SH-SY5Y (cell line): ENCODE data around the gene KLHL28.

Experiments
- GATA2 ChIP-seq: IDR thresholded peaks from 2 replicates; pipeline ENCODE4 v1.6.1; 2011; ENCODE audit warnings: mild to moderate bottlenecking, low read depth, low read length
- GATA3 ChIP-seq: IDR thresholded peaks from 2 replicates; pipeline ENCODE4 v1.6.1; 2011; ENCODE audit warnings: low read depth, mild to moderate bottlenecking, low read length, moderate library complexity

The KLHL28 gene

GRCh38 chr14:44944107-44944506, 17.6 kb downstream of the KLHL28 start:
- no peak for TF ChIP-seq GATA2

GRCh38 chr14:44942436-44942835, 19.3 kb downstream of the KLHL28 start:
- TF ChIP-seq GATA2 (no peak), GATA3 (no peak)

GRCh38 chr14:44941591-44941990, 20.2 kb downstream of the KLHL28 start:
- TF ChIP-seq GATA2: no peak
- no peak for TF ChIP-seq GATA3

- no peak for TF ChIP-seq GATA2
- TF ChIP-seq GATA3: no peak
Observed at GRCh38 chr14:44940944-44941343, 20.8 kb downstream of the KLHL28 start.

- TF ChIP-seq GATA2 (no peak), GATA3 (no peak)
Observed at GRCh38 chr14:44940211-44940610, 21.5 kb downstream of the KLHL28 start.

- TF ChIP-seq GATA2: no peak
- no peak for TF ChIP-seq GATA3
Observed at GRCh38 chr14:44937547-44937946, 24.2 kb downstream of the KLHL28 start.

- TF ChIP-seq GATA3 (no peak), GATA2 (no peak)
Observed at GRCh38 chr14:44935155-44935554, 26.6 kb downstream of the KLHL28 start.

- TF ChIP-seq GATA3 (no peak), GATA2 (no peak)
Observed at GRCh38 chr14:44928793-44929192, 33.0 kb downstream of the KLHL28 start.

- TF ChIP-seq GATA2 (no peak), GATA3 (no peak)
Observed at GRCh38 chr14:44914849-44915248, 46.9 kb downstream of the KLHL28 start.

- no peak for TF ChIP-seq GATA3
- TF ChIP-seq GATA2: no peak
Observed at GRCh38 chr14:44912041-44912869, 49.5 kb downstream of the KLHL28 start.

GRCh38 chr14:44910821-44911220, 50.9 kb downstream of the KLHL28 start:
- no peak for TF ChIP-seq GATA3
- no peak for TF ChIP-seq GATA2

- TF ChIP-seq GATA3 (no peak), GATA2 (no peak)
Observed at GRCh38 chr14:44901696-44902095, 60.1 kb downstream of the KLHL28 start.

GRCh38 chr14:44898551-44898950, 63.2 kb downstream of the KLHL28 start:
- no peak for TF ChIP-seq GATA3
- no peak for TF ChIP-seq GATA2

GRCh38 chr14:44897845-44898151, 63.9 kb downstream of the KLHL28 start:
- TF ChIP-seq GATA2: no peak
- no peak for TF ChIP-seq GATA3

GRCh38 chr14:44897041-44897844, 64.5 kb downstream of the KLHL28 start:
- no peak for TF ChIP-seq GATA3
- no peak for TF ChIP-seq GATA2
